Thyroid gland (tissue), 4 donors: Measurements from ENCODE around the gene SLC26A4.

Experiments
- CTCF ChIP-seq, 6 experiments: fragments of 200-600 bp in 3 of 6; fragments of 450-650 bp in 3 of 6; sonication (generic) in 3 of 6; IDR thresholded peaks; one replicate each; pipeline ENCODE4 v1.5.1; 2016 to 2019; ENCODE audit warnings: antibody characterized with exemption in 6 of 6, mild to moderate bottlenecking in 2 of 6, inconsistent platforms in 1 of 6, moderate library complexity in 1 of 6
- POLR2A ChIP-seq, 2 donors: fragments of 450-650 bp; IDR thresholded peaks; one replicate each; pipeline ENCODE4 v1.6.1; 2017; ENCODE audit warnings: antibody characterized with exemption in 2 of 2, mild to moderate bottlenecking in 2 of 2, moderate library complexity in 1 of 2

GRCh38 chr7:107723255-107723654, 62.6 kb downstream of the SLC26A4 start:
- TF ChIP-seq CTCF (IDR thresholded peaks at IDR 0.05) (no peak), POLR2A (IDR thresholded peaks at IDR 0.05) (no peak)
